DMS79 (cell line): ENCODE results near the gene SYNRG.

Experiments
- DNase-seq: peaks from one replicate; lab custom pipeline; 2025; lab: John Stamatoyannopoulos, UW

Gene SYNRG

GRCh38 chr17:37466471-37466870 is 142.7 kb downstream of the SYNRG start:
- DNase-seq, result no peak

- no peak for DNase-seq
These were observed 144.1 kb downstream of the SYNRG start for GRCh38 chr17:37465069-37465616.
